ENCODE measurements around the gene LRRC27. TPM values are rescaled to one million over a fixed set of nuclear protein-coding genes. Genes with fewer than 3 reads are reported as not detected.

The LRRC27 gene
- total RNA-seq, 2 donors from 2014 or later: 5.8 to 6.1 TPM

- no peaks in the 10 kb centered on the region for H3K9me3 ChIP-seq
- H3K4me3 ChIP-seq: no peak overlapping the region
- TF ChIP-seq CTCF (IDR thresholded peaks at IDR 0.05): no peak
- H3K27ac ChIP-seq: no peak overlapping the region
- no peaks in the 10 kb centered on the region for H3K27me3 ChIP-seq
- no peak overlapping the region for H3K9ac ChIP-seq (ENCODE audit: low read depth in 2 of 2, low read length in 2 of 2)
- intact Hi-C loops (cut with DNase I): no loop called here
- H3K36me3 ChIP-seq: no peaks in the 10 kb centered on the region
- H3K4me1 ChIP-seq: peaks cover 6% of the 10 kb centered on the region
- no peak for DNase-seq
Measured at GRCh38 chr10:132305654-132306342, 26.2 kb upstream of the LRRC27 start.

- DNase-seq: no peak
- intact Hi-C loops (cut with DNase I): no loop called here
- Histone ChIP-seq H3K27ac (no peak overlapping the region), H3K4me1 (peaks cover 6% of the 10 kb centered on the region), H3K9me3 (no peaks in the 10 kb centered on the region), H3K4me3 (no peak overlapping the region), H3K27me3 (no peaks in the 10 kb centered on the region), H3K9ac (ENCODE audit: low read depth in 2 of 2, low read length in 2 of 2) (no peak overlapping the region), H3K36me3 (no peaks in the 10 kb centered on the region)
- TF ChIP-seq CTCF (IDR thresholded peaks at IDR 0.05): no peak
Measured at GRCh38 chr10:132306343-132306685, 25.7 kb upstream of the LRRC27 start.

GRCh38 chr10:132306864-132307751 lies 24.9 kb upstream of the LRRC27 start:
- no peak for TF ChIP-seq CTCF (IDR thresholded peaks at IDR 0.05)
- Histone ChIP-seq H3K9ac (ENCODE audit: low read depth in 2 of 2, low read length in 2 of 2) (peak overlapping the region in 1 of 2 donors; percentile 33), H3K36me3 (no peaks in the 10 kb centered on the region), H3K27me3 (no peaks in the 10 kb centered on the region), H3K4me3 (peak overlapping the region; percentile 96), H3K4me1 (peaks cover 6% of the 10 kb centered on the region), H3K9me3 (no peaks in the 10 kb centered on the region), H3K27ac (no peak overlapping the region)
- intact Hi-C loops (cut with DNase I): no loop called here
- no peak for DNase-seq

- Histone ChIP-seq H3K4me1 (peaks cover 6% of the 10 kb centered on the region), H3K9ac (ENCODE audit: low read depth in 2 of 2, low read length in 2 of 2) (peak within 1 kb of the TSS; percentile 56 to 76), H3K27ac (peak within 1 kb of the TSS; percentile 79), H3K9me3 (no peaks in the 10 kb centered on the region), H3K36me3 (no peaks in the 10 kb centered on the region), H3K27me3 (no peaks in the 10 kb centered on the region), H3K4me3 (peak within 1 kb of the TSS; percentile 96)
- DNase-seq: peak; percentile 92
- no peak for TF ChIP-seq CTCF (IDR thresholded peaks at IDR 0.05)
- intact Hi-C loops (cut with DNase I): no loop called here
Measured at GRCh38 chr10:132307823-132308586, 24.0 kb upstream of the LRRC27 start, which contains the start of gene STK32C. Gene STK32C, minus strand, starts transcription at chr10:132307950. Its CDS starts 117 bp downstream, at chr10:132307833.

Measured in colonic mucosa (tissue), 4 donors.